Natural killer cell (primary cell): ENCODE data around the gene OR2AJ1. TPM values are rescaled to one million over a fixed set of nuclear protein-coding genes. Genes with fewer than 3 reads are reported as not detected.

Experiments used
- ATAC-seq, 3 donors: fragments of 150-1000 bp in 2 of 3; fragments of 200-7000 bp in 1 of 3; cut with Tn5 transposase; 1 replicate in 1 of 3; 2 replicates in 2 of 3; pipeline ENCODE4 v1.10.0; 2021; ENCODE audit warnings: mild to moderate bottlenecking in 2 of 3, moderate library complexity in 2 of 3
- DNase-seq, 2 donors: peaks; one replicate each; pipeline versions ENCODE4 v3.0.0 to v3.0.0-alpha.2; 2013 to 2021; ENCODE audit warnings: mixed read lengths in 1 of 2
- H3K27ac ChIP-seq: one replicate; pipeline ENCODE4 v1.5.1; 2013; ENCODE audit warnings: mild to moderate bottlenecking, low read length
- H3K27me3 ChIP-seq: one replicate; pipeline ENCODE4 v1.6.1; 2013; ENCODE audit warnings: low read length; ENCODE audit not compliant: control insufficient read depth, insufficient read depth
- H3K36me3 ChIP-seq: one replicate; pipeline ENCODE4 v1.6.1; 2013; ENCODE audit warnings: low read length; ENCODE audit not compliant: control insufficient read depth, insufficient read depth
- H3K4me1 ChIP-seq: one replicate; pipeline ENCODE4 v1.6.1; 2013; ENCODE audit warnings: low read length; ENCODE audit not compliant: control insufficient read depth, insufficient read depth
- H3K4me3 ChIP-seq: one replicate; pipeline ENCODE4 v1.5.1; 2013; ENCODE audit warnings: low read length
- H3K9me3 ChIP-seq: one replicate; pipeline ENCODE4 v1.6.1; 2013; ENCODE audit warnings: low read length; ENCODE audit not compliant: control insufficient read depth, insufficient read depth
- H3K27ac Mint-ChIP-seq, 2 donors: one replicate each; pipeline ENCODE4 v1.8.0; 2022; ENCODE audit warnings: mild to moderate bottlenecking in 2 of 2, mixed read lengths in 2 of 2, moderate library complexity in 1 of 2
- H3K27me3 Mint-ChIP-seq, 2 donors: one replicate each; pipeline ENCODE4 v1.8.0; 2022; ENCODE audit warnings: low read depth in 2 of 2, mixed read lengths in 2 of 2
- H3K36me3 Mint-ChIP-seq: one replicate; pipeline ENCODE4 v1.8.0; 2022; ENCODE audit warnings: mixed read lengths
- H3K4me1 Mint-ChIP-seq, 2 donors: one replicate each; pipeline ENCODE4 v1.8.0; 2022; ENCODE audit warnings: mixed read lengths in 2 of 2
- H3K4me3 Mint-ChIP-seq: one replicate; pipeline ENCODE4 v1.8.0; 2022; ENCODE audit warnings: mild to moderate bottlenecking, moderate library complexity, mixed read lengths
- H3K9me3 Mint-ChIP-seq, 2 donors: one replicate each; pipeline ENCODE4 v1.8.0; 2022; ENCODE audit warnings: mixed read lengths in 2 of 2
- WGBS: methylation state at CpG from one replicate; pipeline ENCODE4 v1.1.7; 2013; ENCODE audit warnings: missing lambda C conversion rate; ENCODE audit not compliant: insufficient coverage; 5-methylcytosine and 5-hydroxymethylcytosine counted together
- intact Hi-C: fragments of 100-400 bp; cut with micrococcal nuclease; formaldehyde crosslinking; loops from one replicate; pipeline ENCODE4 v1.14.2; 2022
- total RNA-seq, 4 donors: library from RNA; stranded (reverse); fragments of 120-200 nt in 1 of 4; gene quantifications; one replicate each; pipeline versions ENCODE4 v1.2.3 to v1.2.4, GENCODE V29; 2013 to 2022
- TF ChIP-seq, protein P1 (sequence below): fragments of 200-600 bp; IDR thresholded peaks from one replicate; pipeline ENCODE4 v1.8.0; 2022; ENCODE audit warnings: antibody characterized with exemption

The OR2AJ1 gene
- total RNA-seq, 3 donors from 2014 or later (not counting 1 experiment from before 2014, with no cell fraction given), result not detected

GRCh38 chr1:247914941-247915662 lies 9.6 kb upstream of the OR2AJ1 start:
- H3K27me3 ChIP-seq, result no peaks in the 10 kb centered on the region
- no peaks in the 10 kb centered on the region for H3K4me1 ChIP-seq
- H3K9me3 ChIP-seq, result no peaks in the 10 kb centered on the region
- H3K36me3 ChIP-seq, result no peaks in the 10 kb centered on the region
- Mint-ChIP-seq H3K36me3 (no peaks in the 10 kb centered on the region), H3K9me3 (no peaks in the 10 kb centered on the region), H3K27me3 (peaks cover 0 to 16% of the 10 kb centered on the region in 2 donors), H3K27ac (no peak overlapping the region), H3K4me1 (no peaks in the 10 kb centered on the region), H3K4me3 (no peak overlapping the region)
- DNase-seq (no peak), ATAC-seq (no peak)
- H3K4me3 ChIP-seq, result no peak overlapping the region
- no peak overlapping the region for H3K27ac ChIP-seq
- TF ChIP-seq, protein P1, sequence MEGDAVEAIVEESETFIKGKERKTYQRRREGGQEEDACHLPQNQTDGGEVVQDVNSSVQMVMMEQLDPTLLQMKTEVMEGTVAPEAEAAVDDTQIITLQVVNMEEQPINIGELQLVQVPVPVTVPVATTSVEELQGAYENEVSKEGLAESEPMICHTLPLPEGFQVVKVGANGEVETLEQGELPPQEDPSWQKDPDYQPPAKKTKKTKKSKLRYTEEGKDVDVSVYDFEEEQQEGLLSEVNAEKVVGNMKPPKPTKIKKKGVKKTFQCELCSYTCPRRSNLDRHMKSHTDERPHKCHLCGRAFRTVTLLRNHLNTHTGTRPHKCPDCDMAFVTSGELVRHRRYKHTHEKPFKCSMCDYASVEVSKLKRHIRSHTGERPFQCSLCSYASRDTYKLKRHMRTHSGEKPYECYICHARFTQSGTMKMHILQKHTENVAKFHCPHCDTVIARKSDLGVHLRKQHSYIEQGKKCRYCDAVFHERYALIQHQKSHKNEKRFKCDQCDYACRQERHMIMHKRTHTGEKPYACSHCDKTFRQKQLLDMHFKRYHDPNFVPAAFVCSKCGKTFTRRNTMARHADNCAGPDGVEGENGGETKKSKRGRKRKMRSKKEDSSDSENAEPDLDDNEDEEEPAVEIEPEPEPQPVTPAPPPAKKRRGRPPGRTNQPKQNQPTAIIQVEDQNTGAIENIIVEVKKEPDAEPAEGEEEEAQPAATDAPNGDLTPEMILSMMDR, result no peak
- intact Hi-C loops, result no loop called here
- WGBS, result 70% methylated on average over 4 of the region's 4 CpGs

DNA sequence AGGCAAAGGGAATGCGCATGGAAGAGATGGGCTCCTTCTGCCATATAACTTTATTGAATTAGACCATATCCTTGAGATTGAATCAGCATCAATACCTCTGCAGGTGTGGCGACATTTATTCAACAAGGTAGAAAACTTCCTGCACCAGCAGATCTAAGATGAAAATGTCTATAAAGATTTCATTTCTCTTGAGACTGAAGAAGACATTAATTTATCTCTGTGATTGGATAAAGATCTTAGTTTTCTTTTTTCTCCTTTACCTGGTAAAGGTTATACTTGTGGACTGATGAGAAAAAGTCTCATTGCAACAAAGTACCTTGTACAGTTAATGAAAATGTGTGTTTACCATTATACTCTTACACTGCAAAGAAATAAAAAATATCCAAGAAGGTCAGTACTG lies 4.7 kb upstream of the OR2AJ1 start, which contains the start of gene OR2T8:
OR2T8 (plus strand) TSS at position 301 of the 400 bp plus-strand sequence. CDS start 766 bp downstream, outside the sequence.
- 100% methylated on average over 1 of the region's 2 CpGs for WGBS
- no peaks in the 10 kb centered on the region for H3K36me3 ChIP-seq
- no peak for DNase-seq
- Mint-ChIP-seq H3K27me3 (peaks cover 0 to 2% of the 10 kb centered on the region in 2 donors), H3K4me3 (no peak within 1 kb of the TSS), H3K27ac (no peak within 1 kb of the TSS), H3K9me3 (no peaks in the 10 kb centered on the region), H3K4me1 (no peaks in the 10 kb centered on the region), H3K36me3 (no peaks in the 10 kb centered on the region)
- H3K4me1 ChIP-seq, result no peaks in the 10 kb centered on the region
- no peak within 1 kb of the TSS for H3K27ac ChIP-seq
- intact Hi-C loops, result no loop called here
- H3K4me3 ChIP-seq, result no peak within 1 kb of the TSS
- ATAC-seq, result no peak
- no peaks in the 10 kb centered on the region for H3K27me3 ChIP-seq
- TF ChIP-seq, protein P1, result no peak
- no peaks in the 10 kb centered on the region for H3K9me3 ChIP-seq

DNA sequence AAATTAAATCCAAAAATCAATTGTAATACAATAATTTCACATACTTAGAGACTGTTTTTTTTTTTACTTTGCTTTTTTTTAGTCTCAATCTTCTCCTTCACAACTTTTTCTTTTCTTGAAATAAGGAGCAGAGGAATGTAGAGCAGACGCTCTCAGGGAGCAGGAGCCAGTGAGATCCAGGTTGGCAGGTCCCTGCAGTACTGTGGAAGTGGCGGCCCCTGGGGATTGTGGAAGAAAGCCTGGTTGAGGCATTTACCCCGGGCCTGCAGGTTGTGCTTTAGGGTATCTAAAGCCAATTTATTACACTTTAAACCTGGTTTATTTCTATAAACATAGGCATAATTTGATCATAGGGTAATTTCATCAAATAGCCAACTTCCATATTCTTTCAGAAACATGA lies 748 bp upstream of the OR2AJ1 start:
- Mint-ChIP-seq H3K27me3 (no peaks in the 10 kb centered on the region), H3K4me3 (no peak overlapping the region), H3K36me3 (no peaks in the 10 kb centered on the region), H3K4me1 (no peaks in the 10 kb centered on the region), H3K9me3 (no peaks in the 10 kb centered on the region), H3K27ac (no peak overlapping the region)
- DNase-seq (no peak), ATAC-seq (no peak)
- Histone ChIP-seq H3K36me3 (no peaks in the 10 kb centered on the region), H3K9me3 (no peaks in the 10 kb centered on the region), H3K27ac (no peak overlapping the region), H3K4me3 (no peak overlapping the region), H3K4me1 (no peaks in the 10 kb centered on the region), H3K27me3 (no peaks in the 10 kb centered on the region)
- intact Hi-C loops, result no loop called here
- TF ChIP-seq, protein P1, result no peak
- 80% methylated on average over 2 of the region's 3 CpGs for WGBS

DNA sequence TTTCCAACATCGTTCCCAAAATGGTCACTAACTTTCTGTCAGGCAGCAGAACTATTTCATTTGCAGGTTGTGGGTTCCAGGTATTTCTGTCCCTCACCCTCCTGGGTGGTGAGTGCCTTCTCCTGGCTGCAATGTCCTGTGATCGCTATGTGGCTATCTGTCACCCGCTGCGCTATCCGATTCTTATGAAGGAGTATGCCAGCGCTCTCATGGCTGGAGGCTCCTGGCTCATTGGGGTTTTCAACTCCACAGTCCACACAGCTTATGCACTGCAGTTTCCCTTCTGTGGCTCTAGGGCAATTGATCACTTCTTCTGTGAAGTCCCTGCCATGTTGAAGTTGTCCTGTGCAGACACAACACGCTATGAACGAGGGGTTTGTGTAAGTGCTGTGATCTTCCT lies 9.3 kb downstream of the OR2AJ1 start:
- Histone ChIP-seq H3K27ac (no peak overlapping the region), H3K36me3 (no peaks in the 10 kb centered on the region), H3K27me3 (no peaks in the 10 kb centered on the region), H3K4me3 (no peak overlapping the region), H3K4me1 (peaks cover 6% of the 10 kb centered on the region), H3K9me3 (peaks cover 5% of the 10 kb centered on the region)
- intact Hi-C loops, result no loop called here
- DNase-seq (no peak), ATAC-seq (no peak)
- Mint-ChIP-seq H3K36me3 (no peaks in the 10 kb centered on the region), H3K4me3 (no peak overlapping the region), H3K27ac (no peak overlapping the region), H3K9me3 (no peaks in the 10 kb centered on the region), H3K4me1 (peaks cover 0 to 4% of the 10 kb centered on the region in 2 donors), H3K27me3 (peaks cover 0 to 3% of the 10 kb centered on the region in 2 donors)
- TF ChIP-seq, protein P1, result no peak
- WGBS, result 98% methylated on average over 8 of the region's 8 CpGs
